Nephron progenitor cell (in vitro differentiated cells): ENCODE results near the gene TARDBP.

Experiments
- DNase-seq: peaks from one replicate; pipeline ENCODE4 v3.0.0; 2021
- H3K27ac Mint-ChIP-seq: 2 replicates; pipeline ENCODE4 v1.8.0; 2021; ENCODE audit warnings: mild to moderate bottlenecking, moderate library complexity, mixed read lengths
- H3K27me3 Mint-ChIP-seq: 2 replicates; pipeline ENCODE4 v1.8.0; 2021; ENCODE audit warnings: mild to moderate bottlenecking, low read depth, mixed read lengths; ENCODE audit not compliant: poor library complexity
- H3K36me3 Mint-ChIP-seq: 2 replicates; pipeline ENCODE4 v1.8.0; 2021; ENCODE audit warnings: low read depth, mixed read lengths
- H3K4me1 Mint-ChIP-seq: 2 replicates; pipeline ENCODE4 v1.8.0; 2021; ENCODE audit warnings: mixed read lengths
- H3K4me3 Mint-ChIP-seq: 2 replicates; pipeline ENCODE4 v1.8.0; 2021; ENCODE audit warnings: mild to moderate bottlenecking, moderate library complexity, mixed read lengths
- H3K9me3 Mint-ChIP-seq: 2 replicates; pipeline ENCODE4 v1.8.0; 2021; ENCODE audit warnings: mild to moderate bottlenecking, moderate library complexity, mixed read lengths
- CTCF ChIP-seq: fragments of 200-600 bp; sonication (generic); IDR thresholded peaks from 2 replicates; pipeline ENCODE4 v1.5.0; 2021; ENCODE audit warnings: antibody characterized with exemption

TARDBP gene

DNA sequence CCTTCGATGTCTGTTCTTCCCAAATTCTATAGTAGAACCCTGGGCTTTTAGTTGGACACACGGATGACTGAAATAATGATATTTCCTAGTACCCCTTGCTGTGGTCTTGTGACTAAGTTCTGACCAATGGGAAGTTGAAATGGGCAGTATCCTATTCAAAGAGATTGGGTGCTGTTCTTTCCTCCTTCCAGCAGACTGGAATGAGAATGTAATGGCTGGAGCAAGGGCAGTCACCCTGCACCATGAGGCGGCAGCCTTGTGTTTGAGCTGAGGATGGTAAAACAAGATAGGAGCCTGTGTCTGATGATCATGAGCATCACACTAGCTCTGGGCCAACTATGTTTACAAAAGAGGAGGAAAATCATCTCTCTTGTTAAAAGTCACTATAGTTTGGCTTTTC is 52.5 kb downstream of the TARDBP start:
- Mint-ChIP-seq H3K36me3 (peaks cover 64% of the 10 kb centered on the region), H3K9me3 (no peaks in the 10 kb centered on the region), H3K4me3 (no peak overlapping the region), H3K27me3 (no peaks in the 10 kb centered on the region), H3K4me1 (peaks cover 29% of the 10 kb centered on the region), H3K27ac (no peak overlapping the region)
- DNase-seq: no peak
- no peak for TF ChIP-seq CTCF

DNA sequence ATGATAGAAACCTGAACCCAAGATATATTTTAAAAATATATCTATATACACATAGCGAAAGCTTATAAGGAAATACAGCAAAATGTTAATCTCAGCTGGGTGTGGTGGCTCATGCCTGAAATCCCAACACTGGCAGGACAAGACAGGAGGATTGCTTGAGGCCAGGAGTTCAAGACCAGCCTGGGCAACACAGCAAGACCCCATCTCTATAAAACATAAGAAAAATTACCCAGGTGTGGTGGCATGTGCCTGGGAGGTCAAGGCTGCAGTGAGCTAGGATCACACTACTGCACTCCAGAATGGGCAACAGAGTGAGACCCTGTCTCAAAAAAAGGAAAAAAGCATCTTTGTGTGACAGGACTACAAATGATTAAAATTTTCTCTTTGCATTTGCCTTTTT is 53.3 kb downstream of the TARDBP start:
- no peak for DNase-seq
- Mint-ChIP-seq H3K4me3 (no peak overlapping the region), H3K27ac (no peak overlapping the region), H3K9me3 (no peaks in the 10 kb centered on the region), H3K36me3 (peaks cover 72% of the 10 kb centered on the region), H3K27me3 (no peaks in the 10 kb centered on the region), H3K4me1 (peaks cover 23% of the 10 kb centered on the region)
- TF ChIP-seq CTCF: no peak

GRCh38 chr1:11067716-11068599 is 55.5 kb downstream of the TARDBP start:
- peaks cover 85% of the 10 kb centered on the region for H3K36me3 Mint-ChIP-seq
- peaks cover 6% of the 10 kb centered on the region for H3K4me1 Mint-ChIP-seq
- H3K27me3 Mint-ChIP-seq: no peaks in the 10 kb centered on the region
- no peak overlapping the region for H3K4me3 Mint-ChIP-seq
- no peaks in the 10 kb centered on the region for H3K9me3 Mint-ChIP-seq
- DNase-seq: no peak
- peak overlapping the region; percentile 94 for H3K27ac Mint-ChIP-seq
- no peak for TF ChIP-seq CTCF

DNA sequence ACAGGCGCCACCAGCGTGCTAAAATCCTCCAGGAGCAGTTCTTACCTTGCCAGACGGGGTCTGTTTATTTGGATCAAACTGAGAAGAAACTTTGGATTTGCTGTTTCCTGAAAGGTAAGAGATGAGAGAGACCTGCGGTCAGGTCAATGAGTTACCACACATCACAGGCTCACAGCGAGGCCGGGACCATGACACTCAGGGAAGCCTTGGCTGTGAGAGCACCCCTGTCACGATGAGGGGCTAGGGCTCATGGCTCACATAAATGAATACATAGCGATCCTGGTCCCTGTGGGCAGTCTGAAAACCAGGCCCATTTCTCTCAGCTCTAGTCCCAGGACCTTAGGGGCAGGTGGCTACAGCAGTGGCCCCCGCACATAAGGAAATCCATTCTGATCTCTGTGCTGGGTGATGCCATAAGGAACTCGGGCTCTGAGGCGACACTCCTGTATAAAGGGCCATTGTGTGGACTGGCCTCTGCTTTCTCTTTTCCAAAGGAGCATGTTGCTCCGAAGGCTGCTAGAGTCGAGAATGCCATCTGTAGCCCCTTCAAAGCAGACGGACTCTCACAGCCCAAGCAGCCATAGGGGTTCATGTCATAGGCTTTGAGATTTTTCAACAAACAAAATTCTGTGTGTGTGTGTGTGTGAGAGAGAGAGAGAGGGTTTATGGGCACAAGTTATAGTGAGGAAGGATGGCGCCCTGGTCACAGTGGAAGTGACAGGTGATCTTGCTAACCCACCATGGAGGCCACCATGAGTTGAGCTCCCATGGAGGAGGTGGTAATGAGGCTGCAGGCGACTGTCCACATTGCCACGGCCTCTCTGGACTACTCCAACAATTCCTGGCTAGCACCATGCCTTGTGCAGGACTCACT is 56.4 kb downstream of the TARDBP start:
- H3K27me3 Mint-ChIP-seq: no peaks in the 10 kb centered on the region
- H3K36me3 Mint-ChIP-seq: peaks cover 79% of the 10 kb centered on the region
- H3K4me3 Mint-ChIP-seq: no peak overlapping the region
- H3K9me3 Mint-ChIP-seq: no peaks in the 10 kb centered on the region
- H3K4me1 Mint-ChIP-seq: peaks cover 6% of the 10 kb centered on the region
- DNase-seq: no peak
- TF ChIP-seq CTCF: no peak
- H3K27ac Mint-ChIP-seq: peak overlapping the region; percentile 94

DNA sequence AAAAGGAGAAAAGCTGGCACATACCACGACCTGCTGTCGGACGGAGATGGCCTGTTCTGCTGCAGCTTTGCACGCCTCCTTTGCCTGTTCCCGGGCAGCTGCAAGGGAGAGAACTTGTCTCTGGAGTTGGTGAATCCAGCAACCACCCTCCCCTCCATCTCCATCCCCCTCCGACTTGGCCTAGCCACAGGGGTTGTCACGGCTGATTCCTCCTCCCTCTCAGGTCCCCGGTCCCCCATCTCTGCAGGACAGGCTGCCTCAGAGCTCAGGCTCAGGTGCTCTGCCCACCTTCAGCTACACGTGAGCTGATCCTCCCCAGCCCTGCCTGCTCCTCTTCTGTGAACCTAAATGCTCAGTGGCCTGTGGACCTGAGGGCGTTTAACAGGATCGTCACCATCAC is 58.4 kb downstream of the TARDBP start:
- Mint-ChIP-seq H3K27me3 (no peaks in the 10 kb centered on the region), H3K4me1 (peaks cover 6% of the 10 kb centered on the region), H3K36me3 (peaks cover 74% of the 10 kb centered on the region), H3K4me3 (no peak overlapping the region), H3K27ac (no peak overlapping the region), H3K9me3 (no peaks in the 10 kb centered on the region)
- DNase-seq: no peak
- TF ChIP-seq CTCF: no peak
